GM11168 (cell line): Measurements from ENCODE around the gene DIAPH1.

Source experiments
- in situ Hi-C: fragments of 300-500 bp; cut with MboI; formaldehyde crosslinking; loops from one replicate; pipeline ENCODE4 v1.12.0; 2022; ENCODE audit warnings: low sequenced_read_pairs; ENCODE audit not compliant: unreplicated experiment

DIAPH1 gene

DNA sequence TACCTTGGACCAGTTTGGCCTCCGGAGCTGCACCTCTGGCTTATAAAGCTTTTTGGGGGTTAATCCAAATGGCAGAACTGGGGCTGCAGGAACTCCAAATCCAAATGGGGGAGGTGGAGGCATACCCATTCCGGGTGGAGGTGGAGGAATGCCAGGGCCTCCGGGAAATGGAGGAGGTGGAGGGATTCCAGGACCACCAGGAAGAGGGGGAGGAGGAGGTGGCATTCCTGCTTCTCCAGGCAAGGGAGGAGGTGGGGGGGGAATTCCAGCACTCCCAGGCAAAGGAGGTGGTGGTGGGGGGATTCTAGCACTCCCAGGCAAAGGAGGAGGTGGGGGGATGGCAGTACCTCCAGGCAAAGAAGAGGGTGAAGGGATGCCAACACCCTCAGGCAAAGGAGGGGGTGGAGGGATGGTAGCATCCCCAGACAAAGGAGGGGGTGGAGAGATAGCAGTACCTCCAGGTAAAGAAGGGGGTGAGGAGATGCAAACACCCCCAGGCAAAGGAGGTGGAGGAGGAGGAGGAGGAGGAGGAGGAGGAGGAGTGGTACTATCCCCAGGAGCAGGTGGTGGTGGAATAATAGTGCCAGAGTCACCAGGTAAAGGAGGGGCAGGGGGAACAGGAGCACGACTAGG lies 45.2 kb downstream of the DIAPH1 start:
- in situ Hi-C loops = no loop called here

DNA sequence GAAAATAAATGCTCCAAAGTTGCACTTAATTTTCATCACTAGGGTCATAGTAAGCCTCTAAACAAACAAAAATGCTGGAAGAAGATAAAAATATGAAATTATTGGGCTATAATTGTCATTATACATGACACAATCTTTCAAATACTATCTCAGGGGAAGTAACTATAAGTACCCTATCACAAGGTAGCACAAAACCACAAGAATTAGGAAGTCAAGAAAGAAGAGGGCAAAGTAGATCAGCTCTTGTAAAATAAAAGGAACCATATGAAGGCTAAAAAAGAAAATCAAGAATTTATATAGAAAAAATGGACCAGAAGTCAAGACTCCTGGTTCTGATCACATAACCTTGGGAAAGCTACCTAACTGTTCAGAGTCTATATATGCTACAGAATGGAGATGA lies 48.1 kb downstream of the DIAPH1 start:
- in situ Hi-C loops = no loop called here

DNA sequence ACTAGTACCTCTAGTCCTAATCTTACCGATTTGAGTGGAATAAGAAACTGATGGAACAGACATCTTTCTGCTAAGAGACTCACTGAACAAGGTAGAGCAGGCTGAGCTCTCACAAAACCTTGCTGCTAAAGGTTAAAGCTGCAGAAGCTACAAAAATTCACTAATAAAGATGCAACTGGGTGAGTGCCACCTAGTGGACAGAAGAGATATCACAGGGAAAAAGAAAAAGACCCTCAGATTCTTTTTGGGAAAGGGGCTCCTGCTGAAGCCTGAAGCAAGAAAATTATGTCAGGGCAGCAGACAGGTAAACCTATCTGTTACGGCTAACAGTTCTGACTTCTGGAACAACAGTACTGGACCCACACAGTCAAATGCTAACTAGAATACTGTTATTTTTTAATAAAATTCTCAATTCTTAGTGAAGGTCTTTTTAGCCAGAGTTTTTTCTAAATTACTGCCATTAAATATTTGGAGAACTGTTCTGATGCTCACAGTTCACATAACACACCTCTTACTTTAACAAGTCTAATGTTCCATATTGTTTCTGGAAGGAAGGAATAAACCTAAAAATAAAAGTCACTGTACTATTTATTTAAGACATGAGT lies 51.2 kb downstream of the DIAPH1 start:
- in situ Hi-C loops = no loop called here

DNA sequence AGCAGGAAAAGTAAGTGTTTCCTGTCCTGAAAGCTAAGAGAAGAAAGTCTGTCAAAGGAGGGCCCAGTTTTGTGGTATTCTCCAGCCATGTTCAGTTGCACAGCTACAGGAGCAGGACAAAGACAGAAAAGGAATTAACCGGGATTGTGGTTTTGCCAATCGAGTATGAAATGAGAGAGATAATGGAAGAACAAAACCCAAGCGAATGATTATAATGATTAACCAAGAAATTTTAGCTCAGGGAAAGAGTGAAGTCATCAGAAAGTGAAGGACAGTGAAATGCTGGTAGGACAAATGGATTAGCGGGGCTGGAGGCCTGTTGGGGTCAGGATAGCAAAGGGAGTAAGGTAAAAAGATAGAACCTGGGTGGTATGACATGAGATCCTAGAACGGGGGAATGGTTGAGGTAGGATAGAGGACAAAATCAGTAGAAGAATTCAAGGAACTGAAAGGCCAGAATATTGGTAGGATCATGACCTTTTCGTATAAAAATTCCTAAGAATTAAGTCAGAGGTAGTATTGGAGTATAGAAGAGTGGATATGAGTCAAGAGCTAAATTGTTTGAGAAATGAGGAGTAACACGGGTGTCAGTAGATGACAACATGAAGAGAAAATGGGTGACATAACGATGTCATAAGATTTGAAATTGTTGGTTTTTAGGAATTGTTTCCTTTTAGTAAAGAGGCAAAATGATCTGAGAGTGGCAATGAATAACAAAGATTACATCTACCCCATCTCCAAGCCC lies 52.8 kb downstream of the DIAPH1 start:
- in situ Hi-C loops = no loop called here

DNA sequence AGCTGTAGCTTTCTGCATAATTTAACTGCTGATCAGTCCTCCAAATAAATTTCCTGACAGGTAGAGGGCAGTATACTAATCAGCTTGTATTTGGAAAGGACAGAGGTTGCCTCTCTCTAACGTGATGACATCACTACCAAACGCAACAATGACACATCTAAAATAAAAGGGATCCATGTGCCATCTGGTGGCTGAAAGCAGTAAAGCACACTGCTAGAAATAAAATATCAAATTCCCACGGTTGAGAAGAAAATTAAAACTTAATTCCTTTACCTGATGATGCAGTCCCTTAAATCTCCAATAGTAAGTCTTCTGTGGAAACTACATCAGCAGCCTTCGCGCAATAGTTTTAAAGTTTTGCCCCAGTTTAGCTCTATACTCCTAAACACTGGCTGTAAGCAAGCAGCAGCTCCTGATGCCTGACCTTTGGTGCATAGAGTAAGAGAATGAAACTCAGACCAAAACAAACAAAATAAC lies 54.5 kb downstream of the DIAPH1 start:
- in situ Hi-C loops = loop anchor here (5.0 kb wide), 1 partner anchor 152 kb away; the partner anchor contains the start of gene PCDHGA10

DNA sequence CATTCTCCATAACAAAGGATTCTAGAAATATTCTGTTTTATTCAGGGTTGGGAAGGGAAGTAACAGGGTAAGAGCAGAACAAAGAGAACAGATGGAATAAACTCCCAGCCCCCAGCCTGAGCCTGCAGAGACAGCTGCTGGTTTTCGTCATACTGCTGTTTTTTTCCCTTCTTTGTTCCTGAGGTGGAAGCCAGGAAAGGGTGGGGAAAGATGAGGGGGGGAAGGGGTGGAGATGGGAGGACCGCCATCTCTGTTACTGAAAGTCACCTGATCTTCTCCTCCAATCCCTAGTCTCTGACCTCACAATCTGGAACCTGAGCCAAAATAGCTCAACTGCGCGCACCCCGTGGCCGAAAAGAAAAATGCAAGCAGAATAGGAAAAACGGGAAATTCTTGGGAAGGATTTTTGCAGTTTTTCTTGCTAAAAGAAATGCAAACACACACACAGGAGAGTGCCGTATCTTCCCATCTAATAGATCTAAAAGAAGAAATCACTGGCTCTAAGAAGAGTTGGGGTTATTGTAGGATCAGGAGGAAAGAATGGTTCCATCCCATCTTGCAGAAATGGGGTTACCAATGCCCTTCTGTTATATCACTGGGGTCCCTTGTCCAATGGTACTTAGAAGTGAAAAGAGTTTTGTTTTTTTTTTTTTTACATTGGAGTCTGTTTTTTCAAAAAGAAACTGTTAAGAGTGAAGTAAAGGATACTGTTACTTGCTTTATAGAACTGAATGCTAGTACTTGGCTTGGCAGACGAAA lies 57.9 kb downstream of the DIAPH1 start:
- in situ Hi-C loops = loop anchor here (5.0 kb wide), 1 partner anchor 149 kb away; the partner anchor contains the start of gene PCDHGA10

DNA sequence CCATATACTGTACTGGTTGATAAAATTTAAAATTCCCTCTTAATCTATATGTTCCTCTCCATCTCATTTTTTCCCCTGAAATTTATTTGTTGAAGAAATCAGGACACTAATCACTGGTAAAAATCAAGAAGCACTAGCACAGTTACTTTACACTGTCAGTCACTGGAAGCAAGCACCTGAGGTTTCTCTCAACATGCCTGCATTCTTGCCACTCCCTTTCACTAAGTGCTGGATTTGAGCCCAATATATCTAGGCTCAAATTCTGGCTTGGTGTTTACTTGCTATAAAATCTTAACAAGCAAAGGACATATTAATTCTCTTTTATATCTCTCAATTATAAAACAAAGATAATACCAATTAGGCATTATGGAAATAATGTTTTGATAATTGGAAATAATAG lies 58.6 kb downstream of the DIAPH1 start:
- in situ Hi-C loops = loop anchor here (5.0 kb wide), 1 partner anchor 148 kb away; the partner anchor contains the start of gene PCDHGA10

DNA sequence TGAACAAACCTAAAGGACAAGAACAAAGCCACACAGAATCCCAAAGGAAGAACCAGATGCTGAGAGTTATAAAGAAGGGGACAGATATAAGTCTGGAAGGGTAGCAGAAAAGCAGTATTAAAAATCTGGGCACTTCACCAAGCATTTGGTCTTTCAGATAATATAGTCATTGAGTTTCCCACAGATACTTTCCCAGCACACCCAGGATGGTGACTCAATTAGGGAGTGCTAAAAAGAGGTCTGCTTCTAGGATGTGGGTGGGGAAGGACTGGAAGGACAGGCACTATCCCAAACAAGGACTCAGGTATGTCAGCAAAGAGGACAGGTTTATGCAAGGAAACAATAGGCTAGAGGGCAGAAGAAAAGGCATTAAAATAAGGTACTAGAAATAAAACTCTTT lies 59.3 kb downstream of the DIAPH1 start:
- in situ Hi-C loops = no loop called here

DNA sequence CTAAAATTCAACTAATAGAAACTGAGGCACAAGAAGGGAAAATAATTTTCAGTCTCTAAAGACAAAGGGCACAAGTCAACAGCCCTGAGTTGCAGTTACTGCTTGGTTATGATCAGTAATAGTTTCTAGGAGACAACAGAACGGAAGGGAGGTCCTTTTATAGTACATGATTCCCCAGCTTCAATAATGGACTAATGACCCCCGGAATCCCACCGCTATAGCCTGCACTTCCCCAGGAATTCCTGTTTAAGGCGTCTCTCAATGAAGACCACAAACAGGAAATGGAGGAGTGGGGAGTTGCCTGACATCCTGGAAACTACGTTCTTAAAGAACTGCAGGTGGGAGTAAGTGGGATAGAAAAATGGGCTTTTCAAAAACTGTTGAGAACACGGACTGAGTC lies 60.6 kb downstream of the DIAPH1 start:
- in situ Hi-C loops = no loop called here

DNA sequence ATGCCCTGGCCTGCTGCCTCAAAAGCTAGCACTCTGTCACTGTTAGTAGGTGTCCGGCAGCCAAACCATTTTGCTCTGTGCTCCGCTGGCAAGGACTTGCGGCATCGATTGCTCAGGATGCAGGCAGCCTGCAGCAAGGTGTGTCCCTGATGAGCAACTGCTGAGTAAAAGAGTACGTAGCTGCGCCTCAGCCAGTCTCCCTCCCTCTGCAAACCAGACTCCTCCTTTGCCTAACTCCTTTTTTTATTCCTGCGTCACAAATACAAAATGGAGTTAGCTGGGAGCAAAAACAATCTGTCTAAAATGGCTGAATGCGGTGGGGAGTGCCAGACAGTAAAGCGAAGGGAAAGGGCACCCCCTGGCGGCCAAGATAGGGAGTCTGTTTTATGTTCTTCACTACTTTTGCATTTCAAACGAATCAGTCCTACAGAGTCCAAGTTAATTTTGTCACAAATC lies 61.1 kb downstream of the DIAPH1 start:
- in situ Hi-C loops = no loop called here

DNA sequence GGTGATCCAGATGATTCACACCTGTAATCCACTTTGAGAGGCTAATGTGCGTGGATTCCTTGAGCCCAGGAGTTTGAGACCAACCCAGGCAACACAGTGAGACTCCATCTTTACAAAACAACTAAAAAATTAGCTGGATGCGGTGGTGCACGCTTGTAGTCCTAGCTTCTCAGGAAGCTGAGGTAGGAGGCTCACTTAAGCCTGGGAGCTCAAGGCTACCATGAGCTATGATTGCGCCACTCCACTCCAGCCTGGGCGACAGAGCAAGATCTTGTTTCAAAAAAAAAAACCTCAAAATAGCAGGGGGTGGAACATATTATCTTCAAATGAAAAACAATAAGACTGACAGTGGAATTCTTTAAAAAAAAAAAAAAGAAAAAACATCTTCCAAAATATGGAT lies 70.9 kb downstream of the DIAPH1 start:
- in situ Hi-C loops = no loop called here

DNA sequence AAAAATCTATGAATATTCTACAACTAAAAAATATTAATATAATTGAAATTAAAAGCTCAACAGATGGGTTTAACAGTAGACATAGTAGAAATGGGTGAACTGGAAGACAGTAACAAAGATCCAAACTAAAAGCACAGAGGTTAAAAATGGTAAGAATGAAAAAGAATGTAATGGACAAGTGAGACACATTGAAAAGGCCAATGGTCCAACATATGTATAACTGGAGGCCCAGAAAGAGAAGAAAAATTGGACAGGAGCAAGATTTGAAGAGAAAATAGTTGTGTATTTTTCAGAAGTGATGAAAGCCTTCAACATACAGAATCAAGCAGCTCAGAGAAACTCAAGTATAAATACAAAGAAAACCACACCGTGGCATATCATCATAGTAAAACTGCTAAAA lies 71.3 kb downstream of the DIAPH1 start:
- in situ Hi-C loops = no loop called here

DNA sequence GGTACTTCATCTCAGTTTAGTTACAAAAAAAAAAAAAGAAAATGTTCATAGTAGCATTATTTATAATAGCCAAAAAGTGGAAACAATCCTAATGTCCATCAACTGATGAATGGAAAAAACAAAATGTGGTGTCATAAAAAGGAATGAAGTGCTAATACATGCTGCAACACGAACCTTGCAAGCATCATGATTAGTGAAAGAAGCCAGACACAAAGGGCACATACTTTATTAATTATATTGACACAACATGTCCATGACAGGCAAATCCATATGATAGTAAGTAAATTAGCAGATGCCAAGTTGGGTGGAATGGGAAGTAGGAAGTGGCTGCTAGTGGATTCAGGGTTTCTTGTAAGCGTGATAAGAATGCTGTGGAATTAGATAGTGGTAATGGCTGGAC lies 75.7 kb downstream of the DIAPH1 start:
- in situ Hi-C loops = no loop called here

DNA sequence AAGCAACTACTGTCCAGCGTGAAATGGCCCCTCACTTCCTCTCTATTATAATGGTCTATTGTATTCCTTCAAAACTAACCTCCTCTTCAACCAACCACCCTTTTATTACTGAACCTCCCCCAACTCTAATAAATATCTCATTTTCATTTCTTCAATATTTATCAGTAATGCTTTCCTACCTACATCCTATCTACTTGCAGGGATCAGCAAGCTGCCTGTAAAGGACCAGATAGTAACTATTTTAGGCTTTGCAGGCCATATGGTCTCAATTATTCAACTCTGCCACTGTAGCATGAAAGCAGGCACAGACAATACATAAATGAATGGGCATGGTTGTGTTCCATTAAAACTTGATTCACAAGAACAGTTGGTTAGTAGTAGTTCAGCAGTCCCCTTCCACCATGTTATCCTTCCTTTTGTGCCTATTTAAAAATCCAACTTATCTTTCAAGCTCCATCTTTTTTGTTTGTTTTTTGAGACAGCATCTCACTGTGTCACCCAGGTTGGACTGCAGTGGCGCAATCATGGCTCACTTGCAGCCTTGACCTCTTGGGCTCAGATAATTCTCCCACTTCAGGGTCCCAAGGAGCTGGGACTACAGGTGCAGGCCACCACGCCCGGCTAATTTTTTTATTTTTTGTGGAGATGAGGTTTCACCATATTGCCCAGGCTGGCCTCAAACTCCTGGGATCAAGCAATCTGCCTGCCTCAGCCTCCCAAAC lies 84.1 kb downstream of the DIAPH1 start:
- in situ Hi-C loops = no loop called here

DNA sequence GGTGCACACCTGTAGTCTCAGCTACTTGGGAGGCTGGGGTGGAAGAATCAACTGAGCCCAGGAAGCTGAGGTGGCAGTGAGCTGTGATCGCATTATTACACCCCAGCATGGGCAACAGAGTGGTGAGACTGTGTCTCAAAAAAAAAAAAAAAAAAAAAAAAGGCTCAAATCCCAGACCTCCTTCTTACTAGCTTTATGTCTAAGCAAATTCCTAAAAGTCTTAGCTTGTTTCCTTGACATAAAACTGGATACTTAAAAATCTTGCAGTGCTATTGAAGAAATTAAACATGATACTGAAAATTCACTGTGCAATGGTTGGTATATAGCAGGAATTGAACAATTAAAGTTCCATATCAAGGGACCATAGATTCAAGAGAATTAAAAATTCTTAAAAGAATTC lies 84.9 kb downstream of the DIAPH1 start:
- in situ Hi-C loops = no loop called here

DNA sequence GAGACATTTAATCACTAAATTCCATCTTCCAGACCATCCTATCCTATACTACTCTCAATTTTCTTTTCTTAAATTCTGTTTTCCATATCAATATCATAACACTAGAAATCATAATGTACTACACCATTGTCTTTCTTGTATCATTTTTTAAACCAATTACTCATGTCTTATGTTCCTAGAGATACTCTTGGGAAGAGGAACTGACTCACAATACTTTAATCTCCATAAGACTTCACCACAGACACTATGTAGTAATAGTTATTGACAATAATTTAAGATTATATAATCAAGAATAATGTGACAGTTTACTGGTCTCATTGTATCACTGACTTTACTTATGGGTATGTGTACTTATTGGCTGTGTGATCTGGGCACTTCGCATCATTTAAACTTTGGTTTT lies 86.1 kb downstream of the DIAPH1 start:
- in situ Hi-C loops = no loop called here

DNA sequence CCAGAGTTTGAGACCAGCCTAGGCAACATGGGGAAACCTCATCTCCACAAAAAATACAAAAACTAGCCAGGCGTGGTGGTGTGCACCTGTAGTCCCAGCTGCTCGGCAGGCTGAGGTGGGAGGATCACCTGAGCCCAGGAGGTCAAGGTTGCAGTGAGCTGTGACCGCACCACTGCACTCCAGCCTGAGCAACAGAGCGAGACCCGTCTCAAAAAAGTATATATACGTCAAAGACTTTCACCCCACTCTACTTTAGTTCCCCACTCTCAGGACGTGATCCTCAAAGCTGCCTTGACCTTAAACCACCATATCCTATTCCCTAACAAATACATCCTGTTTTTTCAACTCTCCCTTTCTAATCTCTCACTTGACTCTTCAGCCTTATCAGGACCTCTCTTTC lies 88.9 kb downstream of the DIAPH1 start:
- in situ Hi-C loops = no loop called here

DNA sequence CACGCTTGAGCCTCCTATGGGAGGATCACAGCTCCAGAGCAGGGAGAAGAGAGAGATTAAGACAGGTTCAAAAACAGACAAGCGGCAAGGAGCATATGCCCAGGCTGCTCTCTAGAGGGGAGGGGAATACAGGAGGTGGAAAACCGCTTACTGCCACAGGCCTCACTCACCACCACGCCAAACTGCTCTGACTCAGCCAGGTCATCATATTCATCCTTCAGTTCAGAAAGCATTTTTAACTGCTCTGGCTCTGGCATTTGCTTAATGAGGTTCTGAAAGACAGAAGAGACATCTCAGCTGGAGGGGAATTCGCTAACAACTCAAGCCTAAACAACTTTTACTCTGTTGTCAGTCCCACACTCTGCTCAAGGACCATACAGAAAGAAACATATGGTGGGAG lies 89.8 kb downstream of the DIAPH1 start:
- in situ Hi-C loops = no loop called here

DNA sequence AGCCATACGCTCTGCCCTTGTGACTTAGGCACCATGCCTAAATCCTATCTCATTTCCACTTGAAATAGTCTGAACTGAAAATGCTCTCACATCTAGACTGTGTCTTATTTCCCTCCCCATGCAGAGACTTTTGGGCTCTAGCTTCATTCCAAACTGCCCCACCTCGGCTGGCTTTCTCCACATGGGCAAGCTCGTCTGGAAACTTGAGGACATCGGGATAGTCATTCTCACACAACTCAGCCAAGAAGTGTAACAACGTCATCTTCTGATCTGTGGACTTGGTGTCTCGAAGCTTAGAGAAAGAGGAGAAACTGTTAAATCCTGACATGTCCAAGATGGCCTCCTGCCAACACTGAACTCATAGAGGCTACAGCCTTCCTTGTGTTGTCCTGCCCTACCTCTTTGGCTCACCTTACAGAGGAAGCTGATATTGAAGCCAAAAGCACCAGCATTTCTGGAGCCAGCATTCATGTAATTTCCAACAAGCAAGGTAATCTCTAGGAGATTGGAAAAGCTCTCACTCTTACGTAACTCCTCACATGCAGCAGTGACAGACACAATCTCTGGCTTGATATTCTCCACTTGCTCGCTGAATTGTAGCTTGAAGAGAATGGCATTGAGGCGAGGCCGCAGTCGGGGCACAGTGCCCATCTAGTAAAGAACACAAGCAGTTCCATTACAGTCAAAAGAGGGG lies 90.4 kb downstream of the DIAPH1 start:
- in situ Hi-C loops = no loop called here
